Hepatocyte (in vitro differentiated cells): Measurements from ENCODE around the gene TCHP. TPM values are rescaled to one million over a fixed set of nuclear protein-coding genes. Genes with fewer than 3 reads are reported as not detected.

ENCODE experiments used
- DNase-seq: peaks from one replicate; pipeline ENCODE4 v3.0.0-alpha.2; 2016; ENCODE audit warnings: low spot score
- H2AFZ ChIP-seq: fragments of 200-600 bp; sonication (generic); 2 replicates; pipeline ENCODE4 v1.6.0; 2016; ENCODE audit warnings: antibody characterized with exemption, mild to moderate bottlenecking
- H3K27ac ChIP-seq: fragments of 200-600 bp; sonication (generic); 2 replicates; pipeline ENCODE4 v1.5.1; 2016; ENCODE audit warnings: mild to moderate bottlenecking
- H3K27me3 ChIP-seq: fragments of 200-600 bp; sonication (generic); 2 replicates; pipeline ENCODE4 v1.6.1; 2016
- H3K36me3 ChIP-seq: fragments of 200-600 bp; sonication (generic); replicated peaks from 2 replicates; pipeline ENCODE4 v1.5.1; 2016; ENCODE audit warnings: low read depth; ENCODE audit not compliant: insufficient read depth
- H3K4me1 ChIP-seq: fragments of 200-600 bp; sonication (generic); 2 replicates; pipeline ENCODE4 v1.5.1; 2016; ENCODE audit warnings: mild to moderate bottlenecking, moderate library complexity; ENCODE audit not compliant: insufficient read depth
- H3K4me2 ChIP-seq: fragments of 200-600 bp; sonication (generic); 2 replicates; pipeline ENCODE4 v1.6.0; 2016
- H3K4me3 ChIP-seq: fragments of 200-600 bp; sonication (generic); 2 replicates; pipeline ENCODE4 v1.5.1; 2016; ENCODE audit warnings: mild to moderate bottlenecking
- H3K79me2 ChIP-seq: fragments of 200-600 bp; sonication (generic); 2 replicates; pipeline ENCODE4 v1.6.0; 2017; ENCODE audit warnings: mild to moderate bottlenecking
- H3K9me2 ChIP-seq: fragments of 200-600 bp; sonication (generic); replicated peaks from 2 replicates; pipeline ENCODE4 v1.6.0; 2017; ENCODE audit warnings: mild to moderate bottlenecking; ENCODE audit not compliant: insufficient read depth
- H3K9me3 ChIP-seq: fragments of 200-600 bp; sonication (generic); 2 replicates; pipeline ENCODE4 v1.5.1; 2016; ENCODE audit warnings: low read depth, mild to moderate bottlenecking
- H4K20me1 ChIP-seq: fragments of 200-600 bp; sonication (generic); 2 replicates; pipeline ENCODE4 v1.6.0; 2016; ENCODE audit warnings: mild to moderate bottlenecking; ENCODE audit not compliant: insufficient read depth, poor library complexity, severe bottlenecking
- CTCF ChIP-seq: fragments of 200-600 bp; sonication (generic); IDR thresholded peaks from 2 replicates; pipeline ENCODE4 v1.5.1; 2016; ENCODE audit warnings: antibody characterized with exemption, mild to moderate bottlenecking; ENCODE audit not compliant: poor library complexity
- EZH2 ChIP-seq: fragments of 200-600 bp; sonication (generic); IDR thresholded peaks from 2 replicates; pipeline ENCODE4 v1.6.1; 2016; ENCODE audit warnings: antibody characterized with exemption, mild to moderate bottlenecking, borderline replicate concordance
- EZH2phosphoT487 ChIP-seq: fragments of 200-600 bp; sonication (generic); IDR thresholded peaks from one replicate; pipeline ENCODE4 v1.6.1; 2018; ENCODE audit warnings: antibody characterized with exemption, mild to moderate bottlenecking, low read depth, moderate library complexity; ENCODE audit not compliant: unreplicated experiment, severe bottlenecking
- WGBS: methylation state at CpG from one replicate; pipeline ENCODE4 v1.1.6; 2016; ENCODE audit warnings: low lambda C conversion rate; ENCODE audit errors: missing lambda C conversion rate; 5-methylcytosine and 5-hydroxymethylcytosine counted together
- polyA plus RNA-seq: library from polyadenylated mRNA; unstranded; fragments of >200 nt; fragmentation: Nextera tagmentation; extraction: Ambion mirVana; gene quantifications from 2 replicates; pipeline ENCODE4 v1.2.1, GENCODE V29; 2016
- total RNA-seq: library from RNA; depleted of rRNA; stranded (reverse); fragments of >200 nt; gene quantifications from 2 replicates; pipeline ENCODE4 v1.2.3, GENCODE V29; 2014

Gene TCHP
- total and polyA plus RNA-seq, 2 experiments from 2014 or later: 5.5 to 8.0 TPM

DNA sequence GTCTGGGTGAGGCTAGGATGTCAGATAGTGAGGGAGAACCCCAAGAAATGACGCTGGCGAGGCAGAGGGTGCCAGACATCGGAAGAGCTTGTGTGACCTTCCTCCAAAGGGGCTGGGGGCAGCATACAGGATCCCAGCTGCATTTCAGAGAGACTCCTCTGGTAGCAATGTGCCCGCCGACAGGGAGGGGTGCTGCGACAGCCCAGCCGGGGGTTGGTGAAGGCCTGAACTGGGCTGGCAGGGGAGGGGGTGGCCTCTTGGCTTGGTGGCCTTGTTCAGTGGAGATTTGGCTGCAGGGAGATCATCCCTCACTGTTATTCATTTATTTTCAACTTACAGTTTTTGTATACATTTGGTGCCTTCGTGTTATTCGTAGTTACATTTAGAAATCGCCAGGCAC, 5.2 kb downstream of the TCHP start:
- TF ChIP-seq EZH2phosphoT487: no peak
- TF ChIP-seq CTCF: no peak
- no peak for TF ChIP-seq EZH2
- Histone ChIP-seq H3K9me3 (no peaks in the 10 kb centered on the region), H3K27ac (no peak overlapping the region), H3K27me3 (no peaks in the 10 kb centered on the region), H3K4me1 (peaks cover 11% of the 10 kb centered on the region), H4K20me1 (no peaks in the 10 kb centered on the region), H3K4me3 (no peak overlapping the region), H2AFZ (no peak overlapping the region), H3K9me2 (no peaks in the 10 kb centered on the region), H3K4me2 (no peak overlapping the region), H3K36me3 (no peaks in the 10 kb centered on the region), H3K79me2 (peaks cover 15% of the 10 kb centered on the region)
- WGBS: 95% methylated on average over 10 of the region's 10 CpGs
- no peak for DNase-seq

GRCh38 chr12:109910254-109910968, 10.3 kb downstream of the TCHP start:
- no peaks in the 10 kb centered on the region for H3K9me2 ChIP-seq
- no peaks in the 10 kb centered on the region for H3K79me2 ChIP-seq
- TF ChIP-seq EZH2 (no peak), EZH2phosphoT487 (no peak), CTCF (no peak)

GRCh38 chr12:109910969-109911348, 10.9 kb downstream of the TCHP start:
- no peaks in the 10 kb centered on the region for H3K27me3 ChIP-seq
- H3K4me3 ChIP-seq: no peak overlapping the region
- no peaks in the 10 kb centered on the region for H3K4me1 ChIP-seq
- H3K9me2 ChIP-seq: no peaks in the 10 kb centered on the region
- H4K20me1 ChIP-seq: no peaks in the 10 kb centered on the region
- TF ChIP-seq EZH2 (no peak), EZH2phosphoT487 (no peak), CTCF (peak; percentile 27)
- WGBS: 66% methylated on average over 12 of the region's 12 CpGs
- H3K79me2 ChIP-seq: no peaks in the 10 kb centered on the region
- no peaks in the 10 kb centered on the region for H3K9me3 ChIP-seq
- no peak overlapping the region for H3K27ac ChIP-seq
- peak; percentile 20 for DNase-seq
- no peak overlapping the region for H3K4me2 ChIP-seq
- no peaks in the 10 kb centered on the region for H3K36me3 ChIP-seq
- H2AFZ ChIP-seq: no peak overlapping the region

More at GRCh38 chr12:109910254-109910968, 10.3 kb downstream of the TCHP start:
- no peak overlapping the region for H3K4me2 ChIP-seq
- H3K4me1 ChIP-seq: no peaks in the 10 kb centered on the region
- H3K27ac ChIP-seq: no peak overlapping the region
- H3K9me3 ChIP-seq: no peaks in the 10 kb centered on the region
- no peak overlapping the region for H2AFZ ChIP-seq
- H4K20me1 ChIP-seq: no peaks in the 10 kb centered on the region
- WGBS: 82% methylated on average over 8 of the region's 8 CpGs
- DNase-seq: no peak
- no peak overlapping the region for H3K4me3 ChIP-seq
- H3K36me3 ChIP-seq: no peaks in the 10 kb centered on the region
- no peaks in the 10 kb centered on the region for H3K27me3 ChIP-seq
